Parathyroid adenoma (tissue), 2 donors: ENCODE data around the gene TRIM67.

Experiments
- H2AFZ ChIP-seq: fragments of 300-600 bp; sonication (generic); one replicate; pipeline ENCODE4 v1.7.0; 2017; ENCODE audit warnings: antibody characterized with exemption, mild to moderate bottlenecking
- H3K27ac ChIP-seq: fragments of 300-600 bp; sonication (generic); one replicate; pipeline ENCODE4 v1.7.0; 2017
- H3K27me3 ChIP-seq: fragments of 300-600 bp; sonication (generic); one replicate; pipeline ENCODE4 v1.7.0; 2017; ENCODE audit warnings: low read length; ENCODE audit not compliant: control insufficient read depth, insufficient read depth
- H3K36me3 ChIP-seq: fragments of 300-600 bp; sonication (generic); one replicate; pipeline ENCODE4 v1.7.0; 2017; ENCODE audit warnings: low read length; ENCODE audit not compliant: control insufficient read depth, insufficient read depth
- H3K4me1 ChIP-seq: fragments of 300-600 bp; sonication (generic); one replicate; pipeline ENCODE4 v1.7.0; 2017; ENCODE audit warnings: control low read depth
- H3K4me2 ChIP-seq: fragments of 300-600 bp; sonication (generic); one replicate; pipeline ENCODE4 v1.7.0; 2017; ENCODE audit warnings: low read length
- H3K4me3 ChIP-seq: fragments of 300-600 bp; sonication (generic); one replicate; pipeline ENCODE4 v1.7.0; 2017; ENCODE audit warnings: low read depth, low read length
- H3K79me2 ChIP-seq: fragments of 300-600 bp; sonication (generic); one replicate; pipeline ENCODE4 v1.7.0; 2017; ENCODE audit warnings: control low read depth
- H3K9ac ChIP-seq: fragments of 300-600 bp; sonication (generic); one replicate; pipeline ENCODE4 v1.7.0; 2017; ENCODE audit warnings: mild to moderate bottlenecking
- H3K9me3 ChIP-seq: fragments of 300-600 bp; sonication (generic); one replicate; pipeline ENCODE4 v1.7.0; 2017; ENCODE audit warnings: low read length; ENCODE audit not compliant: control insufficient read depth
- CTCF ChIP-seq: fragments of 300-600 bp; sonication (generic); IDR thresholded peaks from one replicate; pipeline ENCODE4 v1.7.0; 2017; ENCODE audit warnings: antibody characterized with exemption, mild to moderate bottlenecking
- donor health status: primary hyperparathyroidism.

TRIM67 gene

GRCh38 chr1:231134624-231135023 lies 27.2 kb upstream of the TRIM67 start:
- H3K27me3 ChIP-seq = no peaks in the 10 kb centered on the region
- no peak overlapping the region for H3K27ac ChIP-seq
- no peak overlapping the region for H3K4me3 ChIP-seq
- H3K36me3 ChIP-seq = no peaks in the 10 kb centered on the region
- TF ChIP-seq CTCF = no peak
- no peaks in the 10 kb centered on the region for H3K9me3 ChIP-seq
- H3K9ac ChIP-seq = no peak overlapping the region
- no peak overlapping the region for H3K4me2 ChIP-seq
- H2AFZ ChIP-seq = no peak overlapping the region
- H3K4me1 ChIP-seq = no peaks in the 10 kb centered on the region
- H3K79me2 ChIP-seq = no peaks in the 10 kb centered on the region

- TF ChIP-seq CTCF = no peak
Observed at GRCh38 chr1:231138236-231138635, 23.6 kb upstream of the TRIM67 start.

DNA sequence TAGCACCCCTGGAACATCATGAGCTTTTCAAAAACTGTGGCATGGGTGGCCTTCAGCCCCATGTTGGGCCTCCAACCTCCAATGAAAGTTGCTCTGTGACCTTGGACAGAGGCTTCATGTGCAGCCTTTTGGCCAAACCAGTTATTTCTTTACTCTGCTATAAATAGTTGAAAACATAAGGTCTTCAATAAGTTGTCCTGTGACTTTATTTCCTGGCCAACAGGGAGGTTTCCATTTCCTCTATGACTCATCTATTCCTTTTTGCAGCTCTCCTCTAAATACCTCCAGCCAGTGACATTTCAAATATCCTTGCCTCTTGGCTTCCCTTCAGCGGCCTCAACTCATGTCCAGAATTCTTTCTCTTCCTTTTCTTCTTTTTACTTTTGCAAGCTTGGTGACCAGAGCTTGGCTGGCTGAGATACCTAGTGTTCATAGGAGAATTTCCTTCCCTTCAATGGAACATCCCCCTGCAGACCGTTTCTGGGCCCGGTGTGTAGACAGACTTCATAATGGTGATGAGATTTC lies 22.7 kb upstream of the TRIM67 start:
- no peak overlapping the region for H3K4me2 ChIP-seq
- H3K4me1 ChIP-seq = no peaks in the 10 kb centered on the region
- no peaks in the 10 kb centered on the region for H3K79me2 ChIP-seq
- H3K4me3 ChIP-seq = no peak overlapping the region
- H3K9ac ChIP-seq = no peak overlapping the region
- no peaks in the 10 kb centered on the region for H3K36me3 ChIP-seq
- H3K9me3 ChIP-seq = no peaks in the 10 kb centered on the region
- H3K27ac ChIP-seq = no peak overlapping the region
- no peak for TF ChIP-seq CTCF
- H2AFZ ChIP-seq = no peak overlapping the region
- H3K27me3 ChIP-seq = no peaks in the 10 kb centered on the region

More at GRCh38 chr1:231138236-231138635, 23.6 kb upstream of the TRIM67 start:
- Histone ChIP-seq H3K9me3 (no peaks in the 10 kb centered on the region), H3K27ac (no peak overlapping the region), H3K27me3 (no peaks in the 10 kb centered on the region), H3K4me1 (no peaks in the 10 kb centered on the region), H3K4me2 (no peak overlapping the region), H2AFZ (no peak overlapping the region), H3K36me3 (no peaks in the 10 kb centered on the region), H3K4me3 (no peak overlapping the region), H3K79me2 (no peaks in the 10 kb centered on the region), H3K9ac (no peak overlapping the region)

DNA sequence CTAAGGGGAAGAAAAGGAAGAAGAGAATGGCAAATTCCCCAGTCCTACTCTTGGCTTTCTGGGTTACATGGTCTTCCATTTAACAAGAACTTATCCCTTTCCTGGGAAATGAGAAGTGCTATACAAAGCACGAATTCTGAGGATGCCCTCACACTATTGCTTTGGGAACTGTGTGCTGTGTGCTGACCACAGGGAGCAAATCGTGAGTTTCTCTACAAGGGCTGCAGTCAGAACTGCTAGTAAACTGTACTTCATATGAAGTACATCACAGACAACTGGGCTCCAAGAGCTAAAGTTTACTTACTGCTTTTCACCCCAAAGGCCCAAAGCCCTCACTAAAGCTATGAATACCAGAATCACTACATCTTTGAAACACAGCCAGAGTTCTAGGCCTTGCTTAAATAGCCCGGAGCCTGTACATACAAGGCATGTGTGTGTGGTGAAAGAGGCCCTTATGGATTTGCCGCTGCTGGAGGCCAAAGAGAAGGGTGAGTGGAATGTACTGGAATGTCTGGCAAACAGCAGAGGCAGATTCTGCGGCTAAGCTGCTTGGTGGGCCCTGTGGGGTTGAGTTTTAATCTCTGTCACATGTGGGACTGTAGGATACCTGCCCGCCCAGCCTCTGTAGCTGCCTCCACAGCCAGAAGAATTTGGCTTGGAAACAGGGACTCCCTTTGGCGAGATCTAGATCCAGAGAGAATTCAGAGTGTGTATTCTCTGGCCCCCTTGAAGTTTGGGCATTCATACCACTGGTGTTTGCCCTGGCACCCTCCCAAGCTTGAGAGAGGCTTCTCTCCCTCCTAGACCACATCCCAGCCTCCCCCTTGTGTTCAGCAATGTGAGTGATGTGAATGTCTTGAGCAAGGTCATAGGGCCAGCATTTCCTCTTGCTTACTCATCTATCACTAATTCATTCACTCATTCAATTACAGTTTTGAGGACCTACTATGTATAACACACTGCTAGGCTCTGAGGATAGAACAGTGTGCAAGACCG lies 21.9 kb upstream of the TRIM67 start:
- Histone ChIP-seq H3K9ac (no peak overlapping the region), H3K79me2 (no peaks in the 10 kb centered on the region), H2AFZ (no peak overlapping the region), H3K27ac (no peak overlapping the region), H3K4me1 (no peaks in the 10 kb centered on the region), H3K4me2 (no peak overlapping the region), H3K27me3 (no peaks in the 10 kb centered on the region), H3K36me3 (no peaks in the 10 kb centered on the region), H3K9me3 (no peaks in the 10 kb centered on the region), H3K4me3 (no peak overlapping the region)
- no peak for TF ChIP-seq CTCF
